Activated CD4-positive, alpha-beta T cell treated with anti-CD3 and anti-CD28 coated beads, Interleukin-2, Interleukin-6, amounts not matched to agents 100 ng/mL and 50 ng/mL, durations not matched to agents 16 hours and 8 hours (primary cell): ENCODE results near the gene ERCC3.

Experiments used
- DNase-seq: peaks from one replicate; pipeline ENCODE4 v3.0.0-alpha.2; 2020

ERCC3 gene

GRCh38 chr2:127293748-127294562 lies at the start of gene ERCC3:
Gene ERCC3, minus strand, starts transcription at chr2:127294144. Its CDS starts 63 bp downstream, at chr2:127294081.
- DNase-seq = peak; percentile 91

- no peak for DNase-seq
Measured at GRCh38 chr2:127343277-127343676, 49.3 kb upstream of the ERCC3 start.

GRCh38 chr2:127342101-127342500 lies 48.2 kb upstream of the ERCC3 start:
- no peak for DNase-seq

DNA sequence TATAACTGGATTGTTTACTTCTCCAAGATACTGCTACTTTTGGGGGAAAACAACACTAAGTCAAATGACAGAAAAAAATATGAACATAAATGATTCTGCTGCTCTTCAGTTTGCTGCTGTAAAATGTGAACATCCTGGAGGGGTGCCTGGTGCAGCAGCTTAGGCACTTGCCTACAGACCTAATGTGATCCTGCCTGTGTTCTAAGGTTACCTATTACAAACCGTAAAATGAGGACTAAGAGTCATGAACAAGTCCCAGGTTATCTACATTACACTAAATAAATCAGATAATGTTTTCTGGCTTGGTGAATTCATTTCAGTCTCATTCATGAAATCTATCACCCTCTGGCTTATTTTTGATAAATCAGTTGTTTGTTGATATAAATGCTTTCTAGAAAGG lies 38.4 kb upstream of the ERCC3 start:
- no peak for DNase-seq

DNA sequence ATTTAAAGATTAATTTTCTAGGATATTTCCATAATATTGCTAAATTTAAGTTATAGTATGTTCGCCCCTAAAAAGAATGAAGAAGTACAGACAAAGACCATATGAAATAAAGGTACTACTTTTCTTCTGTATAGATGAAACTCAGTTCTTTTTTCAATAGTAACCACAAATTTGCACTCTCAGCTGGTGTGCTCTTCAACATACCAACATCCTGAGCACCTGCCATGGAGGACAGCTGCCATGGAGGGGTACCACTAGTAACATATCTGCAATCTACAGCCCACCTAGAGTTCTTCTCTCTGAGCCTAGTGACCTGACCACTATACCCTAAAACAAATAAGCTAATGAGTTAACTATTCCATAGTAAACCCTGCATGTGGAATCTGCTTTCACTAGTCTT lies 36.8 kb upstream of the ERCC3 start:
- DNase-seq = no peak

- no peak for DNase-seq
Measured at GRCh38 chr2:127326289-127326945, 32.5 kb upstream of the ERCC3 start.

- DNase-seq = peak; percentile 3
Measured at GRCh38 chr2:127324635-127325034, 30.7 kb upstream of the ERCC3 start.

GRCh38 chr2:127321303-127321702 lies 27.4 kb upstream of the ERCC3 start:
- DNase-seq = no peak

DNA sequence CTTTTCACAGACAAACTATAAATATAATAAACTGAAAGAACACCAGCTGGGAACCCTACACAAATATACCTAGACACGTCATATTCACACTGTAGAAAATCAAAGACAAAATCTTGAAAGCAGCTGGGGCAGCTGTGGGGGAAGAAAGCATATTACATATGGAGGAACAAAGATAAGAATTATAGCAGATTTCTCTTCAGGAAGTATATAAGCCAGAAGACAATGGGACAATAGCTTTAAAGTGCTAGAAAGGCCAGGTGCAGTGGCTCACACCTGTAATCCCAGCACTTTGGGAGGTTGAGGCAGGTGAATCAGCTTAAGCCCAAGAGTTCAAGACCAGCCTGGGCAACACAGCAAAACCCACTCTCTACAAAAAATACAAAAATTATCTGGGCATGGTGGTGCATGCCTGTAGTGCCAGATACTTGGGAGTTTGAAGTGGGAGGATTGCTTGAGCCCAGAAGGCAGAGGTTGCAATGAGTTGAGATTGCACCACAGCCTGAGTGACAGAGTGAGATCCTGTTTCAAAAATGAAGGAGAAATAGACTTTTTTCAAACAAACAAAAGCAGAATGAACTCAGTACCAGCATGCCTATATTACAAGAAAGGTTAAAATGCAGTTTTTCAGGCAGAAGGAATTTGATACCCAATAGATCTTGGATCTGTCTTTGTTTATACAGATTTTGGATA lies 26.8 kb upstream of the ERCC3 start:
- DNase-seq = no peak

DNA sequence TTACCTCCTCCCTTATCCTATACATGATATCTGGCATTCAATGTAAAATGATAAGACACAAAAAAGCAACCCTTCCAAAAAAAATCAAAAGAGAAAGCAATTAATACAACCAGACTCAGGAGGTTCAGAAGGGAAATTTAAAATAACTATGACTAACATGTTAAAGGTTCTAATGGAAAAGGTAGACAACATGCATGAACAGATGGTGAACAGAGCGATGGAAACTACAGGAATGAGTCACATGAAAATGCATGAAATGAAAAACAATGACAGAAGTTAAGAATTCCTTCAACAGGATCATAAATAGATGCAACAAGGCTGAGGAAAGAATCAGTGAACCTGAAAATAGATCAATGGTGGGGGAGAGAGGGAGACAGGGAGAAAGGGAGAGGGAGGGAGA lies 26.1 kb upstream of the ERCC3 start:
- no peak for DNase-seq

DNA sequence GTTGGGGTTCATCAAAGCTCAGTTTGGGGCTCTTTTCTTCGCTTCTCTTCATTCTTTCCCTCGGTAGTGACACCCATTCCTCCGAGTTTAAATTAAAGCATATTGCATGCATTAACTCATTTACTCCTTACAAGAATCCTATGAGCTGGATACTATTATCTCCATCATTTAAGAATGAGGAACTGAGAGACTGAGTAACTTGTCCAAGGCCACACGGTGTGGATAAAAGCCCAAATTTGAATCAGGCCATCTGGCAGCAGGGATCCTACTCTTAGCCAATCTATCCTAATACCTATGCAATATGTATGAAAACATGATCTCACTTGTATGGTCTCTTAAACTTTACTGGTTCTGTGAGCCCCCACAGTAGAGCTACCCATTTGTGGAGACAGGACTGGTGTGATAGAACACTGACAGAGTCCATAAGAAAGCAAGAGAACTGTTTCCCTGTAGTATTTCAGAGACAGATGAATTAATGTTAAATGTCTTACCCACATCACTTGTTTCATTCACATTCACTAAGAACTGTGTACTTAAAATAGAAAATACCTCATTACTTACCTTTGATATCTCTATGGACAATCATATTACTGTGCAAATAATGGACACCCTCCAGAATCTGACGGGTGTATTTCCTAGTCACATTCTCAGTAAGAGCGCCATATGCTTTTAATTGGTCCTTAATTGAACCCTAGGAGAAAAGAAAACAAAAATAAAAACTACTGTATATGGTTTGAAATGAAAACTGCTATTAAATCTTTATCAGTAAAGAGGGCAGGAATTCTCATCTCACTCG lies 20.4 kb upstream of the ERCC3 start:
- no peak for DNase-seq

DNA sequence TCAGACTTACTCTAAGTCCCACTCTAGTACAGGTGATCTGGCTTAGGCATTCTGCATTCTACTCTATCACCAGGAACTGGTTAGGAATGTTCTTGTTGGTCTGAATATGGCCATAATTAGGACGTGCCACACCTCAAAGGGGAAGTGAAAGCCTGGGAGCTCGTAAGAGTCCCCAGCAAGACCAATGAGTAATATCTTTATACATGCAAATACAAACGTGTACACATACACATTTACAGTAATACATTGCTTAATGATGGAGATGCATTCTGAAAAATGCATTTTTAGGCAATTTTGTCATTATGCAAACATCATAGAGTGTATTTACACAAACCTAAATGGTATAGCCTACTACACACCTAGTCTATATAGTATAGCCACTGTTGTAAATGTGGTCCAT lies 19.5 kb upstream of the ERCC3 start:
- no peak for DNase-seq

DNA sequence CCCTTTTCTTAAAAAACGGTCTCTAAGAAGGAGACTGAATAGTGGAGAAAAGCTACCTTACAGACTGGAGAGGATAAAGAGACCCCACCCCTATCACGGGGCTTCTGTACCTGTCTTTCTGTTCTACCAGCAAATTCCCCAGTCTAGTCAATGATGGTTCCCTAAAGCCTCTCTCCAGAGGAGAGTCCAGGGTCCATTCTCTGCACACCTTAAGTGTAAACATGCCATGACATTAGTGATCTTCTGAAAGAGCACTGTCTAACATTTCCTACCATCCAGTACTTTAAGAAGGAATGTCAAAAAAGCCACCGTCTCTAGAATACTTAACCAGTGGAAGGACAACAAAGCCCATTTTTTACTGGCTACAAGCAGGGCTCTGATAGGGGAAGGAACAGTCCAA lies 17.0 kb upstream of the ERCC3 start:
- DNase-seq = no peak

GRCh38 chr2:127309468-127309867 lies 15.5 kb upstream of the ERCC3 start:
- DNase-seq = no peak

DNA sequence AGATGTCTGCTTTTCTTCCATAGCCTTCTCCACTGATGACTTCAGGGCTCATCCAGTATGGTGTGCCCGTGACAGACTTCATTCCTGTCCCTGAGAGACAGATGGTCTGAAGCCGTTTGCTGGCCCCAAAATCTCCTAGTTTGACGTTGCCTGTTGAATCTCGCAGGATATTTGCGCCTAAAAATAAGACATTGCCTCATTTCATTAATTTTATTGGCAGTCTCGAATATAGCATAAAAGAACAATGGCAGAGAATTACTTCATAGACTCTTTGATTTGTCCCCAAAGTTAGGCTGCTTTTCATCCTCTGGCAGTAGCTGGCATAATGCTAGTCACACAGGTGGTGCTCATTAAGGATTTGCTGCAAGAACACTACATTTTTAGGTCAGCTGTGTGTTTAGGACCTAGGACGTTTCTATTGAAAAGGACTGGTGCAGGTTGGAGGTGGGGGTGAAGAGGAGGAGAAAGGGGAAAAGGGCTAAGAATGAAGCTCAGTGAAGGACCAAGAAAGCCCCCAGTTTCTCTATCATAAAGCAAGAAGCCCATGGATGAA lies 14.7 kb upstream of the ERCC3 start:
- DNase-seq = no peak

DNA sequence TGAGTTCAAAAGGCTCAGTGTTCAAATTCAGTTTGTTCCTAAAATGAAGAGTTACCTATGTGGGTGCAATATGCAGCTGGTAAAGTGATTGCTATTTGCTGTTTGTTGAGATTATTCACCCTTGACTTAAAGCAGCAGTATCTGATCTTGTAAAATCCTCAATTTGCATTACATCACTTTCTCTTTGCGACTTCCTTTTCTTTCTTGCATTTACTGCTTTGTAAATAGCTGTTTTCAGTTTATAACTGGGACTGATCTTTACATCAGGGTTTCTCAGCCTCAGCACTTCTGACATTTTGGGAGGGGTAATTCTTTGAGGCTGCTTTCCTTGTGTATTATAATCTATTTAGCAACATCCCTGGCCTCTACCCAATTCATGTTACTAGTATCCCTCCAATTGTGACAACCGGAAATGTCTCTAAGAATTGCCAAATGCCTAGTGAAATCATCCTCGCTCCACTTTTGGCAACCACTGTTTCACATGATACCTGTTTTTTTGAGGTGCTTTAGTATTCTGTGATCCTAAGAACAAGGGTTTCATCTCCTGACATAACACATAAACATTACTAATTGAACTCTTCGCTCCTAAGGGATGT lies 12.1 kb upstream of the ERCC3 start:
- DNase-seq = no peak

- no peak for DNase-seq
Measured at GRCh38 chr2:127302168-127302567, 8.2 kb upstream of the ERCC3 start.

DNA sequence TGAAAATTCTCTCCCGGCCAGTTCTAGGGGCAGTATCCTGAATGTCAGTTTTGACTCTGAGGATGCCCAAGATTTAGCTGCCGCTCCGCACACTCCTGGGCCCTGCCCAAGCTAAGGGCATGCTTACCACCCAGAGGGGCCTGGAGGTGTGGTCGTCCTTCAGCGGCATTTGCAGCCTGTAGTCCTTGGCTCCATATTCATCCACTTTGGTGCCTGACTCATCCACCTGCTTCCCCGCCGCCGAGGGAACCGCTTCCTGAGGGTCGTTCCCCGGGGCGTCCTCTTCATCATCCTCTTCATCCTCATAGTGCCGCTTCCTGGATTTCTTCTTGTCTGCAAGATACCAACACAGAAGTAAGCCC lies 577 bp downstream of the ERCC3 start:
- DNase-seq = no peak

DNA sequence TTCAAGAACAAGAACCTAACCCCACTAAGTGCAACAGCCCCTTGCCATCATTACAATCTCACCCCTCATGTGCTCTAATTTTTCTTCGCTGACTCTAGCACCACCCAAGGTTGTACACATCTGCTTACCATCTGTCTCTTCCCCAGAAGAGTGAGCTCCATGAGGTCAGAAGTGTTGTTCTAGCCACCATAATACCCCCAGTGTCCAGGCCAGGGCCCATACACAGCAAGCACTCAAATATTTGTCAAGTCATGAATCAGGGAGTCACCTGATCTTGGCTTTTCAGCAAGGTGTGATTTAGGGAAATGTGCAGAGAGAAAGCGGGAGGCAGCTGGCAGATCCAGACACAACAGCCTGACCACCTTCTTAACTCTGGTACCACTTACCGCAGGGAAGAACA lies 5.7 kb downstream of the ERCC3 start:
- no peak for DNase-seq

- no peak for DNase-seq
Measured at GRCh38 chr2:127283275-127283674, 10.7 kb downstream of the ERCC3 start.

- no peak for DNase-seq
Measured at GRCh38 chr2:127280693-127281092, 13.3 kb downstream of the ERCC3 start.

DNA sequence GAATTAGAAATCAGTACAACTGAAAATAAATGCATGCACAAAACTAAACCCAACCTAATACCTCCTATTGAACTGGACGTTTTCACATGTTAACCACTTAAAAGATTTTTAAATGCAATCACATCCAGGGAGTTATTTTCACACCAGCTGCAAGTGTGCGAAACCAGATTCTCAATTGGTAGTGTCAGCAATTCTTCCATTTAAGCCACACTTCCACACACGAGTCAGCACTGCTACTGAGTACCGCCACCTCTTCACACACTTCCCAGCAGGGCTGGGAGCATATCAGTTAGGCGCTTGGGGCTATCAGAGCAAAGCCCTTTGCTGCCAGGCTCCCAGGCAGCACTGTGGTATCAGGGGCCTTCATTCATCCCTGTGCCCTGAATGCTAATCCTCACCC lies 14.2 kb downstream of the ERCC3 start:
- DNase-seq = no peak

DNA sequence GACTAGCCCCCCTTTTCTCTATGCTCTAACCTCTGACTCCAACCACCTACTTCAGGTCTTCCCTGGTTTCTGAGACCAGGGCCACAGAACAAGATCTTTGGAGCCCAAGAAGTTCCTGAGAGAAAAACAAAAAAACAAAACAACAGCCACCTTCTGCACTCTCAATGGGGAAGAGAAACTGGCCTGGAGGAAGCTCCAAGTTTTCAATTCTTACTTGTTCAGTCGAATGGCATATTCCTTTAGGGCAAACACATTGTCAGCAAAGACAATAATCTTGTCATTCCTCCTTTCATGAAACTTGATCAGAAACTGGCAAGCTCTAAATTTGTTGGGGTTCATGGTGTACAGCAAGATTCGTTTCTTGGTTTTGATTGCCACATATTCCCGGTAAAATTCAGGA lies 15.0 kb downstream of the ERCC3 start:
- DNase-seq = no peak
